ENCODE results near the gene LRP1. TPM values are rescaled to one million over a fixed set of nuclear protein-coding genes. Genes with fewer than 3 reads are reported as not detected.

LRP1 gene
- total RNA-seq, 1 donor from 2014 or later = 477 TPM

GRCh38 chr12:57142121-57142520 lies 13.8 kb downstream of the LRP1 start:
- Histone ChIP-seq H3K27ac (peak overlapping the region; percentile 81), H3K4me3 (peak overlapping the region in 1 of 2 donors; percentile 14), H3K36me3 (peaks cover 0 to 69% of the 10 kb centered on the region in 2 donors), H3K4me1 (peaks cover 86% of the 10 kb centered on the region), H3K27me3 (no peaks in the 10 kb centered on the region), H3K9me3 (no peaks in the 10 kb centered on the region)
- no peak for DNase-seq (ENCODE audit: extremely low spot score in 2 of 2)
- intact Hi-C loops (cut with DNase I) = no loop called here
- TF ChIP-seq POLR2A (IDR thresholded peaks at IDR 0.05) = no peak
- peak in 1 of 2 donors; percentile 42 for TF ChIP-seq POLR2AphosphoS5 (IDR thresholded peaks at IDR 0.05; ENCODE audit: insufficient read depth in 1 of 2, low read depth in 1 of 2)

- Histone ChIP-seq H3K27me3 (no peaks in the 10 kb centered on the region), H3K9me3 (no peaks in the 10 kb centered on the region), H3K4me1 (peaks cover 86% of the 10 kb centered on the region), H3K27ac (peak overlapping the region; percentile 81), H3K36me3 (peaks cover 0 to 69% of the 10 kb centered on the region in 2 donors), H3K4me3 (peak overlapping the region in 1 of 2 donors; percentile 14)
- no peak for DNase-seq (ENCODE audit: extremely low spot score in 2 of 2)
- TF ChIP-seq CTCF (IDR thresholded peaks at IDR 0.05) (no peak), POLR2AphosphoS5 (IDR thresholded peaks at IDR 0.05; ENCODE audit: insufficient read depth in 1 of 2, low read depth in 1 of 2) (no peak), POLR2A (IDR thresholded peaks at IDR 0.05) (no peak)
- intact Hi-C loops (cut with DNase I) = no loop called here
Observed at GRCh38 chr12:57142727-57143126, 14.4 kb downstream of the LRP1 start.

GRCh38 chr12:57143454-57143853 lies 15.2 kb downstream of the LRP1 start:
- Histone ChIP-seq H3K36me3 (peaks cover 0 to 69% of the 10 kb centered on the region in 2 donors), H3K27ac (peak overlapping the region; percentile 81), H3K27me3 (no peaks in the 10 kb centered on the region), H3K4me1 (peaks cover 86% of the 10 kb centered on the region), H3K4me3 (no peak overlapping the region), H3K9me3 (no peaks in the 10 kb centered on the region)
- TF ChIP-seq POLR2A (IDR thresholded peaks at IDR 0.05) (no peak), POLR2AphosphoS5 (IDR thresholded peaks at IDR 0.05; ENCODE audit: insufficient read depth in 1 of 2, low read depth in 1 of 2) (no peak), CTCF (IDR thresholded peaks at IDR 0.05) (no peak)
- DNase-seq (ENCODE audit: extremely low spot score in 2 of 2) = no peak
- intact Hi-C loops (cut with DNase I) = no loop called here

GRCh38 chr12:57145460-57146059 lies 17.3 kb downstream of the LRP1 start:
- peak overlapping the region; percentile 92 for H3K27ac ChIP-seq
- H3K4me1 ChIP-seq = peaks cover 93% of the 10 kb centered on the region
- peaks cover 0 to 58% of the 10 kb centered on the region in 2 donors for H3K36me3 ChIP-seq
- intact Hi-C loops (cut with DNase I) = no loop called here
- no peaks in the 10 kb centered on the region for H3K9me3 ChIP-seq
- DNase-seq (ENCODE audit: extremely low spot score in 2 of 2) = no peak
- TF ChIP-seq POLR2AphosphoS5 (IDR thresholded peaks at IDR 0.05; ENCODE audit: insufficient read depth in 1 of 2, low read depth in 1 of 2) (peak in 1 of 2 donors; percentile 28), CTCF (IDR thresholded peaks at IDR 0.05) (no peak)
- H3K27me3 ChIP-seq = no peaks in the 10 kb centered on the region
- no peak overlapping the region for H3K4me3 ChIP-seq

GRCh38 chr12:57146092-57146491 lies 17.8 kb downstream of the LRP1 start:
- intact Hi-C loops (cut with DNase I) = no loop called here
- peak overlapping the region; percentile 92 for H3K27ac ChIP-seq

More at GRCh38 chr12:57146092-57146491, 17.8 kb downstream of the LRP1 start:
- peaks cover 0 to 53% of the 10 kb centered on the region in 2 donors for H3K36me3 ChIP-seq
- no peaks in the 10 kb centered on the region for H3K27me3 ChIP-seq
- DNase-seq (ENCODE audit: extremely low spot score in 2 of 2) = no peak
- H3K4me3 ChIP-seq = no peak overlapping the region
- H3K4me1 ChIP-seq = peaks cover 93% of the 10 kb centered on the region
- H3K9me3 ChIP-seq = no peaks in the 10 kb centered on the region
- no peak for TF ChIP-seq CTCF (IDR thresholded peaks at IDR 0.05)
- TF ChIP-seq POLR2A (IDR thresholded peaks at IDR 0.05) = no peak
- no peak for TF ChIP-seq POLR2AphosphoS5 (IDR thresholded peaks at IDR 0.05; ENCODE audit: insufficient read depth in 1 of 2, low read depth in 1 of 2)

Measured in vagina (tissue), 2 donors.